Non-pigmented ciliary epithelial cell (primary cell): ENCODE data around the gene KLHL4.
"Not testable (repeated sequence)": the region's sequence is repeated elsewhere in the genome, so short reads cannot be mapped to it uniquely, and the experiment has no call there.

ENCODE experiments used
- DNase-seq: peaks from one replicate; pipeline ENCODE4 v3.0.0-alpha.2; 2010; ENCODE audit warnings: low read depth

KLHL4 gene

DNA sequence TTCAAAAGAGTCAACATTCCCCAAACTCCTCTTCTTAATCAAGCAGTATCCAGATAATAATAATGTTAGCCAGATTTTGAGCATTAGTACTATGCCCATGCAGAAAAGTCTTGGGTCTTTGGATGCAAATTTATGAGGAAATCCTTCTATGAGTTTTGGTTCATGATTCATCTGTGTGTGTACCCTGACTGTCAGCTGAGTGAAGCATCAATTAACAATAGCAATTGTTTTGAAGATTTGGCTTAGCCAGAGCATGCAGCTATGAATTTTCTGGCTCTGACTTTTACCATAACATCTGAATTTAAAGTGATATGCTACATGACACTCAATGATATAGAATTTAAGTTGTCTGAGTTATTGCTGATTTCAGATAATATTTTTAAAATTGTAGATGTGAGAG lies 145.8 kb downstream of the KLHL4 start:
- no peak for DNase-seq

DNA sequence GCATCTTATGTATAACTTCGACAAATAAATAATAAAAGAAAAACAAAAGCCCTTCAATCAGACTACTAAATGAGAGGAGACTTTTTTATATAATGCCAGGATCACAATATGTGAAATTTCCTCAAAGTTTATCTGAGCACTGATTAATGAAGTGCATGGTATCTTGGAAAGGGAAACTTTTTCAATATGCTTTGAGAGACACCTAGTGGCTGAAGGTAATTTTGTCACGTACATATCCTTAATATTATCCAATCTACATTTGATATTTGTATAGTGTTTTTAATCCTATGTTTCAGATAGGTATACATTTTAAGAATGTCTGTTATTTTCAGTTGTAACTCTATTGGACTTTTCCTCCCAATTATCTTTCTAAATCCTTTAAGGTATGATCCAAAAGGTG lies 146.8 kb downstream of the KLHL4 start:
- DNase-seq, result no peak

DNA sequence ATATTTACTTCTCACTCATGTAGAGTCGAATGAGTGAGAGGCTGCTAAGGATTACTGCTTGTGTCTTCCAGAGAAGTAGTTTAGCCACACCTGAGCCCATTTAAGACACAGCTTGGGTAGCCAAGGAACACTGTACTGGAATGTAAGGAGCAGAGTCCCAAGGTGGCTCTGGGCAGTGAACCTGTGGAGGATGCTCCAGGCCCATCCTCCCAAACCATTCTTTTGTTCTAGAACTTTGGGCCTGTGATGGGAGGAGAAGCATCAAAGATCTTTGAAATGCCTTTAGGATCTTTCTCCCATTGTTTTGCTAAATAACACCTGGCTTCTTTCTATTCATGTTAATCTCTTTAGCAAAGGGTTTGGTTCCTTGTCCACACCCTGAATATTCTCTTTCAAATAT lies 162.2 kb downstream of the KLHL4 start:
- DNase-seq, result no peak

- DNase-seq, result no peak
These were observed 170.1 kb downstream of the KLHL4 start for GRCh38 chrX:87687703-87688102.

- DNase-seq, result not testable (repeated sequence)
These were observed 170.6 kb downstream of the KLHL4 start for GRCh38 chrX:87688113-87688748.

DNA sequence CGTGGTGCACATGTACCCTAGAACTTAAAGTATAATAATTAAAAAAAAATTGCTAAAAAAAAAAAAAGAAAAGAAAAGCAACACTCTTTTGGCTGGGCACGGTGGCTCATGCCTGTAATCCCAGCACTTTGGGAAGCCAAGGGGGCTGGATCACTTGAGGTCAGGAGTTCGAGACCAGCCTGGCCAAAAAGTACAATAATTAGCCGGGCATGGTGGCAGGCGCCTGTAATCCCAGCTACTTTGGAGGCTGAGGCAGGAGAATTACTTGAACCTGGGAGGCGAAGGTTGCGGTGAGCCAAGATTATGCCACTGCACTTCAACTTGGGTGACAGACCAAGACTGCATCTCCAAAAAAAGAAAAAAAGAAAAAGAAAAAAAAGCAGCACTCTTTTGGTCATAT lies 171.6 kb downstream of the KLHL4 start:
- DNase-seq, result not testable (repeated sequence)

DNA sequence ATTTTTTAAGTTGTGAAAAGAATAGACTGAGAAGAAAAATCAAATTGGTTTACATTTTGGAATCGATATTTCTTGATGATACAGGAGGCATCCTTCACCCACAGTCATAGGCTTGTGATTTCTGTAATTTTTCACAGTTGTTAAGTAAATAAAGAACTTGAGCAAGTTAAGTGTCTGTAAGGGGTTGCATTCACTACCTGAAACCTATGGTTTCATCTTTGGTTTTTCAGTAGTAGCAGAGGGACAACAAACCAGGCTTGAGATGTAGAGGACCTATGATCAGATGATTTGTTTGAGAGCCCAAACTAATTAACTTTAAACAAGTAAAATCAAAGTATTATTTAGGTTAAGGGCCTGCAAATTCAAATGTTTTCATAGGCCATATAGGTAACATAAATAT lies 175.6 kb downstream of the KLHL4 start:
- no peak for DNase-seq

- DNase-seq, result no peak
These were observed 179.8 kb downstream of the KLHL4 start for GRCh38 chrX:87697409-87697808.

GRCh38 chrX:87702795-87703194 lies 185.2 kb downstream of the KLHL4 start:
- no peak for DNase-seq

DNA sequence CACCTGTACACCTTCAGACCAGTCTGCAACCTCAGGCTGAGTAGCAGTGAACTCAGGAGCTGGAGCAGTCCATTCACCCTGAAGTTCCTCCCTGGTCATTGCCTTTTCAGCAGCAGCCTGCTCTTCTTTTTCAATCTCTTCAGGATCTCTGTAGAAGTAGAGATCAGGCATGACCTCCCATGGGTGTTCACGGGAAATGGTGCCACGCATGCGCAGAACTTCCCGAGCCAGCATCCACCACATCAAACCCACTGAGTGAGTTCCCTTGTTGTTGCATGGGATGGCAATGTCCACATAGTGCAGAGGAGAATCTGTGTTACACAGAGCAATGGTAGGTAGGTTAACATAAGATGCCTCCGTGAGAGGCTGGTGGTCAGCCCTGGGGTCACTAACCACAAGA lies 185.9 kb downstream of the KLHL4 start:
- DNase-seq, result not testable (repeated sequence)

GRCh38 chrX:87706134-87706533 lies 188.5 kb downstream of the KLHL4 start:
- DNase-seq, result no peak

GRCh38 chrX:87710580-87710979 lies 193.0 kb downstream of the KLHL4 start:
- DNase-seq, result no peak
